ENCODE data around the gene PML.

PML gene

GRCh38 chr15:73972984-73973682 lies 21.4 kb upstream of the PML start (continued):
- TF ChIP-seq SP7 (tag by site-specific recombination; IDR thresholded peaks at IDR 0.05) = 0 out of 2 replicates have a peak, but pooled peaks have one; percentile 30
- TF ChIP-seq GLIS1 (tag by site-specific recombination; IDR thresholded peaks at IDR 0.05) = peak; percentile 73
- TF ChIP-seq ZNF404 (tag by site-specific recombination; IDR thresholded peaks at IDR 0.05) = no peak
- no peak for TF ChIP-seq EGR2 (tag by site-specific recombination; IDR thresholded peaks at IDR 0.05; ENCODE audit: low read depth)
- TF ChIP-seq ZNF837 (tag by site-specific recombination; IDR thresholded peaks at IDR 0.05) = no peak
- no peak for TF ChIP-seq ZNF302 (tag by site-specific recombination; IDR thresholded peaks at IDR 0.05; ENCODE audit: low read depth)
- TF ChIP-seq, protein P1, sequence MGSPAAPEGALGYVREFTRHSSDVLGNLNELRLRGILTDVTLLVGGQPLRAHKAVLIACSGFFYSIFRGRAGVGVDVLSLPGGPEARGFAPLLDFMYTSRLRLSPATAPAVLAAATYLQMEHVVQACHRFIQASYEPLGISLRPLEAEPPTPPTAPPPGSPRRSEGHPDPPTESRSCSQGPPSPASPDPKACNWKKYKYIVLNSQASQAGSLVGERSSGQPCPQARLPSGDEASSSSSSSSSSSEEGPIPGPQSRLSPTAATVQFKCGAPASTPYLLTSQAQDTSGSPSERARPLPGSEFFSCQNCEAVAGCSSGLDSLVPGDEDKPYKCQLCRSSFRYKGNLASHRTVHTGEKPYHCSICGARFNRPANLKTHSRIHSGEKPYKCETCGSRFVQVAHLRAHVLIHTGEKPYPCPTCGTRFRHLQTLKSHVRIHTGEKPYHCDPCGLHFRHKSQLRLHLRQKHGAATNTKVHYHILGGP (tag by site-specific recombination; IDR thresholded peaks at IDR 0.05) = peak; percentile 65; the same call in 1 of the 2 replicates
- no peak for TF ChIP-seq TSHZ1 (tag by site-specific recombination; IDR thresholded peaks at IDR 0.05; ENCODE audit: borderline replicate concordance)
- no peak for TF ChIP-seq ZNF791 (tag by site-specific recombination; IDR thresholded peaks at IDR 0.05)
- TF ChIP-seq, protein P2, sequence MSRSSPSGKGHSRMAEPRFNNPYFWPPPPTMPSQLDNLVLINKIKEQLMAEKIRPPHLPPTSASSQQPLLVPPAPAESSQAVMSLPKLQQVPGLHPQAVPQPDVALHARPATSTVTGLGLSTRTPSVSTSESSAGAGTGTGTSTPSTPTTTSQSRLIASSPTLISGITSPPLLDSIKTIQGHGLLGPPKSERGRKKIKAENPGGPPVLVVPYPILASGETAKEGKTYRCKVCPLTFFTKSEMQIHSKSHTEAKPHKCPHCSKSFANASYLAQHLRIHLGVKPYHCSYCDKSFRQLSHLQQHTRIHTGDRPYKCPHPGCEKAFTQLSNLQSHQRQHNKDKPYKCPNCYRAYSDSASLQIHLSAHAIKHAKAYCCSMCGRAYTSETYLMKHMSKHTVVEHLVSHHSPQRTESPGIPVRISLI (tag by site-specific recombination; IDR thresholded peaks at IDR 0.05) = peak; percentile 97
- peak; percentile 77 for TF ChIP-seq IKZF3 (tag by site-specific recombination; IDR thresholded peaks at IDR 0.05)
- TF ChIP-seq ZBTB20 (tag by site-specific recombination; IDR thresholded peaks at IDR 0.05) = no peak
- no peak for TF ChIP-seq ZNF202 (tag by site-specific recombination; IDR thresholded peaks at IDR 0.05; ENCODE audit: borderline replicate concordance)
- TF ChIP-seq, protein P3, sequence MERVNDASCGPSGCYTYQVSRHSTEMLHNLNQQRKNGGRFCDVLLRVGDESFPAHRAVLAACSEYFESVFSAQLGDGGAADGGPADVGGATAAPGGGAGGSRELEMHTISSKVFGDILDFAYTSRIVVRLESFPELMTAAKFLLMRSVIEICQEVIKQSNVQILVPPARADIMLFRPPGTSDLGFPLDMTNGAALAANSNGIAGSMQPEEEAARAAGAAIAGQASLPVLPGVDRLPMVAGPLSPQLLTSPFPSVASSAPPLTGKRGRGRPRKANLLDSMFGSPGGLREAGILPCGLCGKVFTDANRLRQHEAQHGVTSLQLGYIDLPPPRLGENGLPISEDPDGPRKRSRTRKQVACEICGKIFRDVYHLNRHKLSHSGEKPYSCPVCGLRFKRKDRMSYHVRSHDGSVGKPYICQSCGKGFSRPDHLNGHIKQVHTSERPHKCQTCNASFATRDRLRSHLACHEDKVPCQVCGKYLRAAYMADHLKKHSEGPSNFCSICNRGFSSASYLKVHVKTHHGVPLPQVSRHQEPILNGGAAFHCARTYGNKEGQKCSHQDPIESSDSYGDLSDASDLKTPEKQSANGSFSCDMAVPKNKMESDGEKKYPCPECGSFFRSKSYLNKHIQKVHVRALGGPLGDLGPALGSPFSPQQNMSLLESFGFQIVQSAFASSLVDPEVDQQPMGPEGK (tag by site-specific recombination; IDR thresholded peaks at IDR 0.05) = 0 out of 2 replicates have a peak, but pooled peaks have one; percentile 17
- no peak for TF ChIP-seq ZNF114 (tag by site-specific recombination; IDR thresholded peaks at IDR 0.05)
- TF ChIP-seq, protein P4, sequence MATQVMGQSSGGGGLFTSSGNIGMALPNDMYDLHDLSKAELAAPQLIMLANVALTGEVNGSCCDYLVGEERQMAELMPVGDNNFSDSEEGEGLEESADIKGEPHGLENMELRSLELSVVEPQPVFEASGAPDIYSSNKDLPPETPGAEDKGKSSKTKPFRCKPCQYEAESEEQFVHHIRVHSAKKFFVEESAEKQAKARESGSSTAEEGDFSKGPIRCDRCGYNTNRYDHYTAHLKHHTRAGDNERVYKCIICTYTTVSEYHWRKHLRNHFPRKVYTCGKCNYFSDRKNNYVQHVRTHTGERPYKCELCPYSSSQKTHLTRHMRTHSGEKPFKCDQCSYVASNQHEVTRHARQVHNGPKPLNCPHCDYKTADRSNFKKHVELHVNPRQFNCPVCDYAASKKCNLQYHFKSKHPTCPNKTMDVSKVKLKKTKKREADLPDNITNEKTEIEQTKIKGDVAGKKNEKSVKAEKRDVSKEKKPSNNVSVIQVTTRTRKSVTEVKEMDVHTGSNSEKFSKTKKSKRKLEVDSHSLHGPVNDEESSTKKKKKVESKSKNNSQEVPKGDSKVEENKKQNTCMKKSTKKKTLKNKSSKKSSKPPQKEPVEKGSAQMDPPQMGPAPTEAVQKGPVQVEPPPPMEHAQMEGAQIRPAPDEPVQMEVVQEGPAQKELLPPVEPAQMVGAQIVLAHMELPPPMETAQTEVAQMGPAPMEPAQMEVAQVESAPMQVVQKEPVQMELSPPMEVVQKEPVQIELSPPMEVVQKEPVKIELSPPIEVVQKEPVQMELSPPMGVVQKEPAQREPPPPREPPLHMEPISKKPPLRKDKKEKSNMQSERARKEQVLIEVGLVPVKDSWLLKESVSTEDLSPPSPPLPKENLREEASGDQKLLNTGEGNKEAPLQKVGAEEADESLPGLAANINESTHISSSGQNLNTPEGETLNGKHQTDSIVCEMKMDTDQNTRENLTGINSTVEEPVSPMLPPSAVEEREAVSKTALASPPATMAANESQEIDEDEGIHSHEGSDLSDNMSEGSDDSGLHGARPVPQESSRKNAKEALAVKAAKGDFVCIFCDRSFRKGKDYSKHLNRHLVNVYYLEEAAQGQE (tag by site-specific recombination; IDR thresholded peaks at IDR 0.05) = no peak
- no peak for TF ChIP-seq GFI1B (tag by site-specific recombination; IDR thresholded peaks at IDR 0.05)
- TF ChIP-seq ZNF292 (tag by site-specific recombination; IDR thresholded peaks at IDR 0.05; ENCODE audit: borderline replicate concordance, low read depth) = no peak
- no peak for TF ChIP-seq SCRT2 (tag by site-specific recombination; IDR thresholded peaks at IDR 0.05)
- TF ChIP-seq ZNF121 (tag by site-specific recombination; IDR thresholded peaks at IDR 0.05) = peak; percentile 96
- no peak for TF ChIP-seq ZNF350 (tag by site-specific recombination; IDR thresholded peaks at IDR 0.05)
- peak; percentile 95 for TF ChIP-seq CTCF (tag by site-specific recombination; IDR thresholded peaks at IDR 0.05)
- TF ChIP-seq TRIM28 (IDR thresholded peaks at IDR 0.05; ENCODE audit: borderline replicate concordance, low read length) = no peak
- no peak for TF ChIP-seq ZNF600 (tag by site-specific recombination; IDR thresholded peaks at IDR 0.05)
- no peak for TF ChIP-seq ZNF23 (tag by site-specific recombination; IDR thresholded peaks at IDR 0.05; ENCODE audit: borderline replicate concordance)
- no peak for TF ChIP-seq ZNF341 (tag by site-specific recombination; IDR thresholded peaks at IDR 0.05; ENCODE audit: low read depth)
